ENCODE results near the gene CDC14A. TPM values are rescaled to one million over a fixed set of nuclear protein-coding genes. Genes with fewer than 3 reads are reported as not detected.

CDC14A gene
- total RNA-seq, 1 donor from 2014 or later = 8.7 TPM

- no peak for TF ChIP-seq CTCF (IDR thresholded peaks at IDR 0.05; ENCODE audit: insufficient read depth, low read length, poor library complexity, severe bottlenecking)
- no peak for DNase-seq (ENCODE audit: low read depth)
- Histone ChIP-seq H3K4me3 (ENCODE audit: low read depth, low read length) (no peak overlapping the region), H3K36me3 (ENCODE audit: control insufficient read depth, insufficient read depth, low read length) (no peaks in the 10 kb centered on the region), H3K27me3 (ENCODE audit: control insufficient read depth, insufficient read depth, low read length) (no peaks in the 10 kb centered on the region)
These were observed 8.6 kb downstream of the CDC14A start for GRCh38 chr1:100360790-100361510.

GRCh38 chr1:100361511-100362089, 9.3 kb downstream of the CDC14A start:
- no peaks in the 10 kb centered on the region for H3K27me3 ChIP-seq (ENCODE audit: control insufficient read depth, insufficient read depth, low read length)
- no peaks in the 10 kb centered on the region for H3K36me3 ChIP-seq (ENCODE audit: control insufficient read depth, insufficient read depth, low read length)
- no peak overlapping the region for H3K4me3 ChIP-seq (ENCODE audit: low read depth, low read length)
- DNase-seq (ENCODE audit: low read depth) = no peak
- TF ChIP-seq CTCF (IDR thresholded peaks at IDR 0.05; ENCODE audit: insufficient read depth, low read length, poor library complexity, severe bottlenecking) = no peak

- Histone ChIP-seq H3K4me3 (ENCODE audit: low read depth, low read length) (no peak overlapping the region), H3K27me3 (ENCODE audit: control insufficient read depth, insufficient read depth, low read length) (no peaks in the 10 kb centered on the region), H3K36me3 (ENCODE audit: control insufficient read depth, insufficient read depth, low read length) (no peaks in the 10 kb centered on the region)
- no peak for TF ChIP-seq CTCF (IDR thresholded peaks at IDR 0.05; ENCODE audit: insufficient read depth, low read length, poor library complexity, severe bottlenecking)
- DNase-seq (ENCODE audit: low read depth) = no peak
These were observed 10.6 kb downstream of the CDC14A start for GRCh38 chr1:100362821-100363466.

GRCh38 chr1:100363831-100364230, 11.5 kb downstream of the CDC14A start:
- Histone ChIP-seq H3K27me3 (ENCODE audit: control insufficient read depth, insufficient read depth, low read length) (no peaks in the 10 kb centered on the region), H3K4me3 (ENCODE audit: low read depth, low read length) (no peak overlapping the region), H3K36me3 (ENCODE audit: control insufficient read depth, insufficient read depth, low read length) (no peaks in the 10 kb centered on the region)
- TF ChIP-seq CTCF (IDR thresholded peaks at IDR 0.05; ENCODE audit: insufficient read depth, low read length, poor library complexity, severe bottlenecking) = no peak
- DNase-seq (ENCODE audit: low read depth) = no peak

- TF ChIP-seq CTCF (IDR thresholded peaks at IDR 0.05; ENCODE audit: insufficient read depth, low read length, poor library complexity, severe bottlenecking) = no peak
- DNase-seq (ENCODE audit: low read depth) = no peak
- no peaks in the 10 kb centered on the region for H3K27me3 ChIP-seq (ENCODE audit: control insufficient read depth, insufficient read depth, low read length)
- H3K36me3 ChIP-seq (ENCODE audit: control insufficient read depth, insufficient read depth, low read length) = no peaks in the 10 kb centered on the region
- H3K4me3 ChIP-seq (ENCODE audit: low read depth, low read length) = no peak overlapping the region
These were observed 12.4 kb downstream of the CDC14A start for GRCh38 chr1:100364697-100365096.

Measured in kidney epithelial cell (primary cell).